Uterus (tissue), 4 donors: ENCODE measurements around the gene CLCN3. TPM values are rescaled to one million over a fixed set of nuclear protein-coding genes. Genes with fewer than 3 reads are reported as not detected.
"Not testable (repeated sequence)": the region's sequence is repeated elsewhere in the genome, so short reads cannot be mapped to it uniquely, and the experiment has no call there.

Experiments used
- DNase-seq, 2 donors: peaks; one replicate each; pipeline ENCODE4 v3.0.0-alpha.2; 2019 to 2020
- H3K27ac ChIP-seq, 2 donors: fragments of 200-600 bp; sonication (generic); 1 replicate in 1 of 2; 2 replicates in 1 of 2; pipeline ENCODE4 v1.5.1; 2016 to 2018
- H3K27me3 ChIP-seq, 2 donors: fragments of 200-600 bp; sonication (generic); one replicate each; pipeline ENCODE4 v1.5.1; 2018 to 2019; ENCODE audit warnings: control low read depth in 1 of 2
- H3K36me3 ChIP-seq, 2 donors: fragments of 200-600 bp; sonication (generic); one replicate each; pipeline ENCODE4 v1.5.1; 2019; ENCODE audit warnings: control low read depth in 1 of 2
- H3K4me1 ChIP-seq, 2 donors: fragments of 200-600 bp; sonication (generic); one replicate each; pipeline ENCODE4 v1.5.1; 2018 to 2019; ENCODE audit warnings: control low read depth in 1 of 2
- H3K4me3 ChIP-seq, 2 donors: fragments of 200-600 bp; sonication (generic); 1 replicate in 1 of 2; 2 replicates in 1 of 2; pipeline ENCODE4 v1.5.1; 2018 to 2019; ENCODE audit warnings: mild to moderate bottlenecking in 1 of 2
- H3K9me3 ChIP-seq, 2 donors: fragments of 200-600 bp; sonication (generic); one replicate each; pipeline ENCODE4 v1.5.1; 2019; ENCODE audit warnings: control low read depth in 1 of 2
- CTCF ChIP-seq, 4 experiments: fragments of 200-600 bp in 2 of 4; fragments of 450-650 bp in 2 of 4; sonication (generic) in 2 of 4; IDR thresholded peaks; one replicate each; pipeline ENCODE4 v1.5.1; 2016 to 2019; ENCODE audit warnings: antibody characterized with exemption in 4 of 4, mild to moderate bottlenecking in 2 of 4, moderate library complexity in 1 of 4
- POLR2A ChIP-seq, 2 donors: fragments of 450-650 bp; IDR thresholded peaks; one replicate each; pipeline ENCODE4 v1.6.1; 2016; ENCODE audit warnings: antibody characterized with exemption in 2 of 2, mild to moderate bottlenecking in 1 of 2, moderate library complexity in 1 of 2
- intact Hi-C: fragments of 100-400 bp; cut with DNase I; formaldehyde crosslinking; loops from one replicate; pipeline ENCODE4 v1.15.1; 2023; ENCODE audit warnings: low total_unique reads
- total RNA-seq, 4 donors: library from RNA; depleted of rRNA in 3 of 4; stranded (reverse); fragments of >200 nt in 3 of 4; gene quantifications; one replicate each; pipeline versions ENCODE4 v1.1.0 to v1.2.4, GENCODE V29; 2014 to 2023
- donor health status: DM: yes; HTN: yes; CAD: no.

CLCN3 gene
- total RNA-seq, 4 donors from 2014 or later = 12.4 to 57.3 (median 33.5) TPM

- TF ChIP-seq CTCF (IDR thresholded peaks at IDR 0.05) (no peak), POLR2A (IDR thresholded peaks at IDR 0.05) (no peak)
- H3K4me1 ChIP-seq = no peaks in the 10 kb centered on the region
- no peak for DNase-seq
- H3K27ac ChIP-seq = no peak overlapping the region
- H3K4me3 ChIP-seq = no peak overlapping the region
- no peaks in the 10 kb centered on the region for H3K9me3 ChIP-seq
- intact Hi-C loops = no loop called here
- no peaks in the 10 kb centered on the region for H3K27me3 ChIP-seq
- no peaks in the 10 kb centered on the region for H3K36me3 ChIP-seq
Measured at GRCh38 chr4:169677150-169677748, 56.9 kb downstream of the CLCN3 start.

- H3K36me3 ChIP-seq, intact Hi-C loops, H3K4me3 ChIP-seq, H3K27ac ChIP-seq, H3K27me3 ChIP-seq, H3K9me3 ChIP-seq, H3K4me1 ChIP-seq, DNase-seq: not testable (repeated sequence)
Measured at GRCh38 chr4:169678486-169678885, 58.1 kb downstream of the CLCN3 start.

GRCh38 chr4:169678951-169679591 is 58.7 kb downstream of the CLCN3 start:
- H3K9me3 ChIP-seq, DNase-seq, H3K27ac ChIP-seq, H3K4me3 ChIP-seq, H3K36me3 ChIP-seq, intact Hi-C loops, H3K4me1 ChIP-seq, H3K27me3 ChIP-seq: not testable (repeated sequence)

- H3K36me3 ChIP-seq = no peaks in the 10 kb centered on the region
- H3K4me3 ChIP-seq = no peak overlapping the region
- no peak for DNase-seq
- no peak overlapping the region for H3K27ac ChIP-seq
- TF ChIP-seq POLR2A (IDR thresholded peaks at IDR 0.05) = no peak
- no peak for TF ChIP-seq CTCF (IDR thresholded peaks at IDR 0.05)
- H3K9me3 ChIP-seq = no peaks in the 10 kb centered on the region
- no peaks in the 10 kb centered on the region for H3K4me1 ChIP-seq
- intact Hi-C loops = no loop called here
- H3K27me3 ChIP-seq = no peaks in the 10 kb centered on the region
Measured at GRCh38 chr4:169682372-169683047, 62.1 kb downstream of the CLCN3 start.

- Histone ChIP-seq H3K27me3 (no peaks in the 10 kb centered on the region), H3K4me1 (no peaks in the 10 kb centered on the region), H3K36me3 (no peaks in the 10 kb centered on the region), H3K27ac (no peak overlapping the region), H3K9me3 (no peaks in the 10 kb centered on the region), H3K4me3 (no peak overlapping the region)
- TF ChIP-seq POLR2A (IDR thresholded peaks at IDR 0.05) (no peak), CTCF (IDR thresholded peaks at IDR 0.05) (no peak)
- no peak for DNase-seq
- intact Hi-C loops = no loop called here
Measured at GRCh38 chr4:169689681-169690080, 69.3 kb downstream of the CLCN3 start.

- TF ChIP-seq CTCF (IDR thresholded peaks at IDR 0.05) (no peak), POLR2A (IDR thresholded peaks at IDR 0.05) (no peak)
- H3K9me3 ChIP-seq = no peaks in the 10 kb centered on the region
- no peak overlapping the region for H3K4me3 ChIP-seq
- no peak for DNase-seq
- no peaks in the 10 kb centered on the region for H3K4me1 ChIP-seq
- intact Hi-C loops = no loop called here
- no peaks in the 10 kb centered on the region for H3K36me3 ChIP-seq
- H3K27ac ChIP-seq = no peak overlapping the region
- no peaks in the 10 kb centered on the region for H3K27me3 ChIP-seq
Measured at GRCh38 chr4:169690787-169691186, 70.4 kb downstream of the CLCN3 start.
